ENCODE measurements around the gene SEC31A. TPM values are rescaled to one million over a fixed set of nuclear protein-coding genes. Genes with fewer than 3 reads are reported as not detected.
A peak's percentile ranks its signal among the peaks of the same experiment; 100 is the strongest.
"Not testable (repeated sequence)": the region's sequence is repeated elsewhere in the genome, so short reads cannot be mapped to it uniquely, and the experiment has no call there.

The SEC31A gene
- total and polyA plus RNA-seq, 7 experiments from 2014 or later: 130 to 168 (median 147) TPM

- H3K4me3 Mint-ChIP-seq; H3K27ac ChIP-seq (ENCODE audit: low read depth, low read length); H3K4me3 ChIP-seq (ENCODE audit: low read length); H3K9me3 ChIP-seq (ENCODE audit: control insufficient read depth in 2 of 3, low read length in 3 of 3); H3K27me3 Mint-ChIP-seq; intact Hi-C loops (cut with micrococcal nuclease); POLR2A ChIA-PET; H3K4me1 ChIP-seq (ENCODE audit: control insufficient read depth in 2 of 2, insufficient read depth in 2 of 2, low read length in 2 of 2); DNase-seq; H3K4me1 Mint-ChIP-seq; H3K27me3 ChIP-seq (ENCODE audit: control insufficient read depth in 2 of 2, insufficient read depth in 2 of 2, low read length in 2 of 2); H3K9me3 Mint-ChIP-seq; ATAC-seq; CTCF ChIA-PET: not testable (repeated sequence)
- Mint-ChIP-seq H3K27ac (peak overlapping the region in 1 of 9 donors; percentile 10), H3K36me3 (peaks cover 0 to 31% (median 17%) of the 10 kb centered on the region in 5 donors)
- peaks cover under 1 to 36% (median 10%) of the 10 kb centered on the region in 3 experiments for H3K36me3 ChIP-seq (ENCODE audit: control insufficient read depth in 2 of 3, insufficient read depth in 3 of 3, low read length in 3 of 3)
These were observed 74.1 kb downstream of the SEC31A start for GRCh38 chr4:82816874-82817273.

- DNase-seq: no peak
- Mint-ChIP-seq H3K4me1 (peaks cover 0 to 6% (median 0%) of the 10 kb centered on the region in 7 donors), H3K9me3 (no peaks in the 10 kb centered on the region), H3K36me3 (peaks cover 0 to 23% (median 10%) of the 10 kb centered on the region in 5 donors), H3K27ac (peak overlapping the region in 4 of 9 donors; percentile 16 to 52 (median 40)), H3K27me3 (no peaks in the 10 kb centered on the region), H3K4me3 (no peak overlapping the region)
- intact Hi-C loops (cut with micrococcal nuclease): no loop called here
- no peaks in the 10 kb centered on the region for H3K9me3 ChIP-seq (ENCODE audit: control insufficient read depth in 2 of 3, low read length in 3 of 3)
- peaks cover 0 to 15% (median 0%) of the 10 kb centered on the region in 3 experiments for H3K36me3 ChIP-seq (ENCODE audit: control insufficient read depth in 2 of 3, insufficient read depth in 3 of 3, low read length in 3 of 3)
- ATAC-seq: no peak
- no peak overlapping the region for H3K4me3 ChIP-seq (ENCODE audit: low read length)
- H3K4me1 ChIP-seq (ENCODE audit: control insufficient read depth in 2 of 2, insufficient read depth in 2 of 2, low read length in 2 of 2): no peaks in the 10 kb centered on the region
- no peaks in the 10 kb centered on the region for H3K27me3 ChIP-seq (ENCODE audit: control insufficient read depth in 2 of 2, insufficient read depth in 2 of 2, low read length in 2 of 2)
- H3K27ac ChIP-seq (ENCODE audit: low read depth, low read length): no peak overlapping the region
- POLR2A ChIA-PET: no interaction called here
- CTCF ChIA-PET: no interaction called here
These were observed 76.9 kb downstream of the SEC31A start for GRCh38 chr4:82814034-82814433.

GRCh38 chr4:82811838-82812341 lies 79.1 kb downstream of the SEC31A start:
- Histone ChIP-seq H3K4me3 (ENCODE audit: low read length) (no peak overlapping the region), H3K27ac (ENCODE audit: low read depth, low read length) (no peak overlapping the region), H3K36me3 (ENCODE audit: control insufficient read depth in 2 of 3, insufficient read depth in 3 of 3, low read length in 3 of 3) (no peaks in the 10 kb centered on the region), H3K4me1 (ENCODE audit: control insufficient read depth in 2 of 2, insufficient read depth in 2 of 2, low read length in 2 of 2) (no peaks in the 10 kb centered on the region), H3K27me3 (ENCODE audit: control insufficient read depth in 2 of 2, insufficient read depth in 2 of 2, low read length in 2 of 2) (no peaks in the 10 kb centered on the region), H3K9me3 (ENCODE audit: control insufficient read depth in 2 of 3, low read length in 3 of 3) (no peaks in the 10 kb centered on the region)
- POLR2A ChIA-PET: no interaction called here
- H3K27ac Mint-ChIP-seq: peak overlapping the region in 2 of 9 donors; percentile 22 to 45
- no peak for DNase-seq
- peaks cover 0 to 6% (median 0%) of the 10 kb centered on the region in 5 donors for H3K36me3 Mint-ChIP-seq
- H3K4me1 Mint-ChIP-seq: peaks cover 0 to 6% (median 0%) of the 10 kb centered on the region in 7 donors
- no peak overlapping the region for H3K4me3 Mint-ChIP-seq
- H3K27me3 Mint-ChIP-seq: peaks cover 0 to 4% (median 0%) of the 10 kb centered on the region in 5 donors
- intact Hi-C loops (cut with micrococcal nuclease): no loop called here
- no peak for ATAC-seq
- peaks cover 0 to 1% (median 0%) of the 10 kb centered on the region in 11 donors for H3K9me3 Mint-ChIP-seq
- CTCF ChIA-PET: no interaction called here

GRCh38 chr4:82811392-82811791 lies 79.6 kb downstream of the SEC31A start:
- Mint-ChIP-seq H3K36me3 (peaks cover 0 to 4% (median 0%) of the 10 kb centered on the region in 5 donors), H3K27me3 (peaks cover 0 to 6% (median 0%) of the 10 kb centered on the region in 5 donors), H3K4me3 (no peak overlapping the region), H3K4me1 (peaks cover 0 to 6% (median 0%) of the 10 kb centered on the region in 7 donors), H3K9me3 (peaks cover 0 to 1% (median 0%) of the 10 kb centered on the region in 11 donors), H3K27ac (no peak overlapping the region)
- CTCF ChIA-PET: no interaction called here
- intact Hi-C loops (cut with micrococcal nuclease): no loop called here
- no peaks in the 10 kb centered on the region for H3K36me3 ChIP-seq (ENCODE audit: control insufficient read depth in 2 of 3, insufficient read depth in 3 of 3, low read length in 3 of 3)
- H3K4me3 ChIP-seq (ENCODE audit: low read length): no peak overlapping the region
- ATAC-seq (no peak), DNase-seq (no peak)
- H3K9me3 ChIP-seq (ENCODE audit: control insufficient read depth in 2 of 3, low read length in 3 of 3): no peaks in the 10 kb centered on the region
- POLR2A ChIA-PET: no interaction called here
- no peaks in the 10 kb centered on the region for H3K27me3 ChIP-seq (ENCODE audit: control insufficient read depth in 2 of 2, insufficient read depth in 2 of 2, low read length in 2 of 2)
- H3K27ac ChIP-seq (ENCODE audit: low read depth, low read length): no peak overlapping the region
- no peaks in the 10 kb centered on the region for H3K4me1 ChIP-seq (ENCODE audit: control insufficient read depth in 2 of 2, insufficient read depth in 2 of 2, low read length in 2 of 2)

- POLR2A ChIA-PET: no interaction called here
These were observed 80.8 kb downstream of the SEC31A start for GRCh38 chr4:82810176-82810575.

GRCh38 chr4:82809619-82810018 lies 81.3 kb downstream of the SEC31A start:
- H3K27ac ChIP-seq (ENCODE audit: low read depth, low read length): no peak overlapping the region
- Mint-ChIP-seq H3K9me3 (peaks cover 0 to 1% (median 0%) of the 10 kb centered on the region in 11 donors), H3K27ac (no peak overlapping the region), H3K4me1 (peaks cover 0 to 6% (median 0%) of the 10 kb centered on the region in 7 donors), H3K36me3 (no peaks in the 10 kb centered on the region), H3K27me3 (peaks cover 0 to 7% (median 0%) of the 10 kb centered on the region in 5 donors), H3K4me3 (no peak overlapping the region)
- intact Hi-C loops (cut with micrococcal nuclease): no loop called here
- CTCF ChIA-PET: no interaction called here
- H3K4me3 ChIP-seq (ENCODE audit: low read length): no peak overlapping the region
- POLR2A ChIA-PET: no interaction called here
- H3K4me1 ChIP-seq (ENCODE audit: control insufficient read depth in 2 of 2, insufficient read depth in 2 of 2, low read length in 2 of 2): no peaks in the 10 kb centered on the region
- no peaks in the 10 kb centered on the region for H3K27me3 ChIP-seq (ENCODE audit: control insufficient read depth in 2 of 2, insufficient read depth in 2 of 2, low read length in 2 of 2)
- no peaks in the 10 kb centered on the region for H3K36me3 ChIP-seq (ENCODE audit: control insufficient read depth in 2 of 3, insufficient read depth in 3 of 3, low read length in 3 of 3)
- DNase-seq: no peak
- no peaks in the 10 kb centered on the region for H3K9me3 ChIP-seq (ENCODE audit: control insufficient read depth in 2 of 3, low read length in 3 of 3)
- ATAC-seq: no peak

More at GRCh38 chr4:82810176-82810575, 80.8 kb downstream of the SEC31A start:
- intact Hi-C loops (cut with micrococcal nuclease): no loop called here
- H3K36me3 Mint-ChIP-seq: peaks cover 0 to 2% (median 0%) of the 10 kb centered on the region in 5 donors
- ATAC-seq (no peak), DNase-seq (no peak)
- H3K27me3 ChIP-seq (ENCODE audit: control insufficient read depth in 2 of 2, insufficient read depth in 2 of 2, low read length in 2 of 2): no peaks in the 10 kb centered on the region
- H3K4me1 Mint-ChIP-seq: peaks cover 0 to 6% (median 0%) of the 10 kb centered on the region in 7 donors
- H3K27ac ChIP-seq (ENCODE audit: low read depth, low read length): no peak overlapping the region
- H3K9me3 Mint-ChIP-seq: peaks cover 0 to 1% (median 0%) of the 10 kb centered on the region in 11 donors
- H3K27ac Mint-ChIP-seq: no peak overlapping the region
- H3K4me1 ChIP-seq (ENCODE audit: control insufficient read depth in 2 of 2, insufficient read depth in 2 of 2, low read length in 2 of 2): no peaks in the 10 kb centered on the region
- H3K36me3 ChIP-seq (ENCODE audit: control insufficient read depth in 2 of 3, insufficient read depth in 3 of 3, low read length in 3 of 3): no peaks in the 10 kb centered on the region
- H3K9me3 ChIP-seq (ENCODE audit: control insufficient read depth in 2 of 3, low read length in 3 of 3): no peaks in the 10 kb centered on the region
- H3K4me3 ChIP-seq (ENCODE audit: low read length): no peak overlapping the region
- no peak overlapping the region for H3K4me3 Mint-ChIP-seq
- CTCF ChIA-PET: no interaction called here
- peaks cover 0 to 7% (median 0%) of the 10 kb centered on the region in 5 donors for H3K27me3 Mint-ChIP-seq

GRCh38 chr4:82803746-82804145 lies 87.2 kb downstream of the SEC31A start:
- ChIA-PET POLR2A (no interaction called here), CTCF (no interaction called here)
- DNase-seq (no peak), ATAC-seq (no peak)
- Histone ChIP-seq H3K4me3 (ENCODE audit: low read length) (no peak overlapping the region), H3K4me1 (ENCODE audit: control insufficient read depth in 2 of 2, insufficient read depth in 2 of 2, low read length in 2 of 2) (peaks cover 0 to 6% of the 10 kb centered on the region in 2 donors), H3K27ac (ENCODE audit: low read depth, low read length) (no peak overlapping the region), H3K27me3 (ENCODE audit: control insufficient read depth in 2 of 2, insufficient read depth in 2 of 2, low read length in 2 of 2) (peaks cover 0 to 7% of the 10 kb centered on the region in 2 donors), H3K36me3 (ENCODE audit: control insufficient read depth in 2 of 3, insufficient read depth in 3 of 3, low read length in 3 of 3) (no peaks in the 10 kb centered on the region), H3K9me3 (ENCODE audit: control insufficient read depth in 2 of 3, low read length in 3 of 3) (no peaks in the 10 kb centered on the region)
- peaks cover 15 to 45% (median 32%) of the 10 kb centered on the region in 5 donors for H3K27me3 Mint-ChIP-seq
- no peak overlapping the region for H3K27ac Mint-ChIP-seq
- peaks cover 8 to 13% (median 10%) of the 10 kb centered on the region in 7 donors for H3K4me1 Mint-ChIP-seq
- H3K4me3 Mint-ChIP-seq: no peak overlapping the region
- intact Hi-C loops (cut with micrococcal nuclease): no loop called here
- H3K9me3 Mint-ChIP-seq: peaks cover 0 to 6% (median 0%) of the 10 kb centered on the region in 11 donors
- no peaks in the 10 kb centered on the region for H3K36me3 Mint-ChIP-seq

All from naive thymus-derived CD4-positive, alpha-beta T cell (primary cell).